CD4-positive, alpha-beta T cell (primary cell): ENCODE results near the gene HSPA4. TPM values are rescaled to one million over a fixed set of nuclear protein-coding genes. Genes with fewer than 3 reads are reported as not detected.
"Not testable (repeated sequence)": the region's sequence is repeated elsewhere in the genome, so short reads cannot be mapped to it uniquely, and the experiment has no call there.

Experiments
- ATAC-seq: fragments of 200-7000 bp; cut with Tn5 transposase; one replicate; pipeline ENCODE4 v1.10.0; 2022; ENCODE audit warnings: mild to moderate bottlenecking; ENCODE audit not compliant: poor library complexity
- CTCF ChIA-PET: fragments of 350-600 bp; sonication (Branson Sonifier 250); formaldehyde crosslinking; loops from one replicate; lab custom pipeline; 2021; ENCODE audit warnings: antibody characterized with exemption, inconsistent platforms; lab: Charles Lee
- POLR2A ChIA-PET: fragments of 350-600 bp; sonication (Branson Sonifier 250); formaldehyde crosslinking; loops from one replicate; lab custom pipeline; 2021; ENCODE audit warnings: antibody characterized with exemption, inconsistent platforms; lab: Charles Lee
- DNase-seq, 14 experiments: peaks; one replicate each; pipeline ENCODE4 v3.0.0-alpha.2; 2013 to 2020; ENCODE audit warnings: mixed read lengths in 2 of 14
- H3K27ac ChIP-seq, 2 donors: one replicate each; pipeline versions ENCODE4 v1.5.1 to v1.7.0; 2013; ENCODE audit warnings: low read length in 2 of 2, low read depth in 1 of 2, mild to moderate bottlenecking in 1 of 2
- H3K27me3 ChIP-seq, 2 experiments: 1 replicate in 1 of 2; 2 replicates in 1 of 2; pipeline versions ENCODE4 v1.6.1 to v1.7.0; 2013; ENCODE audit warnings: low read length in 2 of 2, control low read depth in 1 of 2, mild to moderate bottlenecking in 1 of 2, moderate library complexity in 1 of 2; ENCODE audit not compliant: insufficient read depth in 2 of 2, control insufficient read depth in 1 of 2
- H3K36me3 ChIP-seq: one replicate; pipeline ENCODE4 v1.6.1; 2013; ENCODE audit warnings: low read length, control low read depth; ENCODE audit not compliant: insufficient read depth
- H3K4me1 ChIP-seq: one replicate; pipeline ENCODE4 v1.6.1; 2013; ENCODE audit warnings: low read length, control low read depth; ENCODE audit not compliant: insufficient read depth
- H3K4me3 ChIP-seq: one replicate; pipeline ENCODE4 v1.5.1; 2013; ENCODE audit warnings: mild to moderate bottlenecking, low read length, moderate library complexity
- H3K9me3 ChIP-seq, 2 experiments: 1 replicate in 1 of 2; 2 replicates in 1 of 2; pipeline versions ENCODE4 v1.6.1 to v1.7.0; 2013; ENCODE audit warnings: low read length in 2 of 2, mild to moderate bottlenecking in 2 of 2, control low read depth in 1 of 2, moderate library complexity in 1 of 2; ENCODE audit not compliant: control insufficient read depth in 1 of 2, insufficient read depth in 1 of 2
- H3K27ac Mint-ChIP-seq: one replicate; pipeline ENCODE4 v1.8.0; 2020; ENCODE audit warnings: mixed read lengths
- H3K27me3 Mint-ChIP-seq: one replicate; pipeline ENCODE4 v1.8.0; 2021; ENCODE audit warnings: mixed read lengths
- H3K36me3 Mint-ChIP-seq: one replicate; pipeline ENCODE4 v1.8.0; 2021; ENCODE audit warnings: low read depth, mixed read lengths
- H3K4me1 Mint-ChIP-seq: one replicate; pipeline ENCODE4 v1.8.0; 2021; ENCODE audit warnings: low read depth, mixed read lengths
- H3K4me3 Mint-ChIP-seq: one replicate; pipeline ENCODE4 v1.8.0; 2020; ENCODE audit warnings: mild to moderate bottlenecking, mixed read lengths
- H3K9me3 Mint-ChIP-seq: one replicate; pipeline ENCODE4 v1.8.0; 2020; ENCODE audit warnings: mixed read lengths
- intact Hi-C, 2 experiments: fragments of 100-400 bp; cut with DNase I in 1 of 2; cut with micrococcal nuclease in 1 of 2; formaldehyde crosslinking; loops; one replicate each; pipeline versions ENCODE4 v1.15.1 to v1.9.0; 2023 to 2025; cut with DNase I, micrococcal nuclease
- total RNA-seq, 174 experiments: library from RNA in 2 of 174; stranded (reverse) in 2 of 174; gene quantifications; one replicate each; pipeline ENCODE4 v1.2.3 and lab custom pipeline; 2021 to 2026
- TF ChIP-seq, protein P1 (sequence below): fragments of 200-600 bp; IDR thresholded peaks from one replicate; pipeline ENCODE4 v1.8.0; 2022; ENCODE audit warnings: antibody characterized with exemption, mild to moderate bottlenecking

Gene HSPA4
- total RNA-seq, 2 experiments from 2014 or later = 42.2 to 44.7 TPM

DNA sequence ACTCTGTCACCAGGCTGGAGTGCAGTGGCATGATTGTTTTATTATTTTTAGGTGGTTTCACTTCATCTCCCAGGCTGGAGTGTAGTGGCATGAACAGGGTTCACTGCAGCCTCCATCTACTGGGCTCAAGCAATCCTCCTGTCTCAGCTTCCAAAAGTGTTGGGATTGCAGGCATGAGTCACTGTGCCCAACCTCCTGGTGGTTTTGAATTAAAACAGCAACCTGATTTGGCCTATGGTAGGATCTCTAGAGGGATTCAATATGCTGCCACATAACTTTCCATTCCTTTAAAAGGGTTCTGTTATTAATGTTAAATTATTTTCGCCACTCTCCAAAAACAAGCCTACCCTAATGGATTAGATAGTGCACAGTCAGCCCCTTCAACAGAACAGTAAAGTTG, 9.9 kb upstream of the HSPA4 start:
- no peaks in the 10 kb centered on the region for H3K9me3 Mint-ChIP-seq
- Histone ChIP-seq H3K27me3 (no peaks in the 10 kb centered on the region), H3K27ac (no peak overlapping the region), H3K9me3 (no peaks in the 10 kb centered on the region), H3K36me3 (no peaks in the 10 kb centered on the region), H3K4me1 (no peaks in the 10 kb centered on the region), H3K4me3 (no peak overlapping the region)
- TF ChIP-seq, protein P1, sequence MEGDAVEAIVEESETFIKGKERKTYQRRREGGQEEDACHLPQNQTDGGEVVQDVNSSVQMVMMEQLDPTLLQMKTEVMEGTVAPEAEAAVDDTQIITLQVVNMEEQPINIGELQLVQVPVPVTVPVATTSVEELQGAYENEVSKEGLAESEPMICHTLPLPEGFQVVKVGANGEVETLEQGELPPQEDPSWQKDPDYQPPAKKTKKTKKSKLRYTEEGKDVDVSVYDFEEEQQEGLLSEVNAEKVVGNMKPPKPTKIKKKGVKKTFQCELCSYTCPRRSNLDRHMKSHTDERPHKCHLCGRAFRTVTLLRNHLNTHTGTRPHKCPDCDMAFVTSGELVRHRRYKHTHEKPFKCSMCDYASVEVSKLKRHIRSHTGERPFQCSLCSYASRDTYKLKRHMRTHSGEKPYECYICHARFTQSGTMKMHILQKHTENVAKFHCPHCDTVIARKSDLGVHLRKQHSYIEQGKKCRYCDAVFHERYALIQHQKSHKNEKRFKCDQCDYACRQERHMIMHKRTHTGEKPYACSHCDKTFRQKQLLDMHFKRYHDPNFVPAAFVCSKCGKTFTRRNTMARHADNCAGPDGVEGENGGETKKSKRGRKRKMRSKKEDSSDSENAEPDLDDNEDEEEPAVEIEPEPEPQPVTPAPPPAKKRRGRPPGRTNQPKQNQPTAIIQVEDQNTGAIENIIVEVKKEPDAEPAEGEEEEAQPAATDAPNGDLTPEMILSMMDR = no peak
- CTCF ChIA-PET = no interaction called here
- H3K4me1 Mint-ChIP-seq = no peaks in the 10 kb centered on the region
- ATAC-seq (no peak), DNase-seq (no peak)
- no peaks in the 10 kb centered on the region for H3K27me3 Mint-ChIP-seq
- H3K36me3 Mint-ChIP-seq = no peaks in the 10 kb centered on the region
- POLR2A ChIA-PET = no interaction called here
- no peak overlapping the region for H3K4me3 Mint-ChIP-seq
- intact Hi-C loops = no loop called here
- H3K27ac Mint-ChIP-seq = no peak overlapping the region

DNA sequence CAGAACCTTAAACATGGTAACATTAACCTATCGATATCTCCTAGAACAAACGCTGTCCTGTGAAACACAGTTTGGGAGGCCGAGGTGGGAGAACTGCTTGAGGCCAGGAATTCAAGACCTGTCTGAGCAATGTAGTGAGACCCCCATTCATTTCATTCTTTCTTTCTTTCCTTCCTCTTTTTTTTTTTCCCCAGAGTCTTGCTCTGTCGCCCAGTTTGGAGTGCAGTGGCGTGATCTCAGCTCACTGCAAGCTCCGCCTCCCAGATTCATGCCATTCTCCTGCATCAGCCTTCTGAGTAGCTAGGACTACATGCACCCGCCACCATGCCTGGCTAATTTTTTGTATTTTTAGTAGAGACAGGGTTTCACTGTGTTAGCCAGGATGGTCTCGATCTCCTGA, 5.3 kb upstream of the HSPA4 start:
- H3K9me3 ChIP-seq, H3K36me3 Mint-ChIP-seq, H3K4me3 ChIP-seq, H3K27ac ChIP-seq, POLR2A ChIA-PET, H3K27ac Mint-ChIP-seq, ATAC-seq, H3K27me3 Mint-ChIP-seq, H3K4me3 Mint-ChIP-seq, H3K27me3 ChIP-seq, intact Hi-C loops, H3K36me3 ChIP-seq, CTCF ChIA-PET, DNase-seq, H3K9me3 Mint-ChIP-seq: not testable (repeated sequence)
- H3K4me1 Mint-ChIP-seq = peaks cover 22% of the 10 kb centered on the region
- H3K4me1 ChIP-seq = peaks cover 11% of the 10 kb centered on the region

DNA sequence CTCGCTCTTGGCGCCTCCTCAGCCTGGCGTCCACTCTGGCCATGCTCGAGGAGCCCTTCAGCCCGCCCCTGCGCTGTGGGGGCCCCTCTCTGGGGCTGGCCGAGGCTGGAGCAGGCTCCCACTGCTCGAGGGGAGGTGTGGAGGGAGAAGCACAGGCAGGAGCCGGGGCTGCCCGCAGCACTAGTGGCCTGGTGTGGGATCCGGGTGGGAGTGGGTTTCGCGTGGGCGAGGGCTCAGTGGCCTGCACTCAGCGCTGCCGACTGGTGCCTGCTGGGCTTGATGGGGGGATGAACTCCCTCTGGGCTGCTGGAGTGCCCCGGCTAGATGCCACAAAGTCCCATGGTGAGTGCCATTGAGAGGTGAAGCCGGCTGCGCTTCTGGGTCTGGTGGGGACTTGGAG, 4.4 kb upstream of the HSPA4 start:
- ATAC-seq = no peak
- Mint-ChIP-seq H3K4me1 (peaks cover 27% of the 10 kb centered on the region), H3K4me3 (no peak overlapping the region), H3K27me3 (no peaks in the 10 kb centered on the region), H3K27ac (no peak overlapping the region), H3K9me3 (no peaks in the 10 kb centered on the region), H3K36me3 (peaks cover 16% of the 10 kb centered on the region)
- no peaks in the 10 kb centered on the region for H3K9me3 ChIP-seq
- no peaks in the 10 kb centered on the region for H3K36me3 ChIP-seq
- ChIA-PET CTCF (no interaction called here), POLR2A (no interaction called here)
- intact Hi-C loops = no loop called here
- no peaks in the 10 kb centered on the region for H3K27me3 ChIP-seq
- TF ChIP-seq, protein P1 = no peak
- H3K4me1 ChIP-seq = peaks cover 14% of the 10 kb centered on the region
- H3K27ac ChIP-seq = no peak overlapping the region
- no peak overlapping the region for H3K4me3 ChIP-seq
- no peak for DNase-seq

DNA sequence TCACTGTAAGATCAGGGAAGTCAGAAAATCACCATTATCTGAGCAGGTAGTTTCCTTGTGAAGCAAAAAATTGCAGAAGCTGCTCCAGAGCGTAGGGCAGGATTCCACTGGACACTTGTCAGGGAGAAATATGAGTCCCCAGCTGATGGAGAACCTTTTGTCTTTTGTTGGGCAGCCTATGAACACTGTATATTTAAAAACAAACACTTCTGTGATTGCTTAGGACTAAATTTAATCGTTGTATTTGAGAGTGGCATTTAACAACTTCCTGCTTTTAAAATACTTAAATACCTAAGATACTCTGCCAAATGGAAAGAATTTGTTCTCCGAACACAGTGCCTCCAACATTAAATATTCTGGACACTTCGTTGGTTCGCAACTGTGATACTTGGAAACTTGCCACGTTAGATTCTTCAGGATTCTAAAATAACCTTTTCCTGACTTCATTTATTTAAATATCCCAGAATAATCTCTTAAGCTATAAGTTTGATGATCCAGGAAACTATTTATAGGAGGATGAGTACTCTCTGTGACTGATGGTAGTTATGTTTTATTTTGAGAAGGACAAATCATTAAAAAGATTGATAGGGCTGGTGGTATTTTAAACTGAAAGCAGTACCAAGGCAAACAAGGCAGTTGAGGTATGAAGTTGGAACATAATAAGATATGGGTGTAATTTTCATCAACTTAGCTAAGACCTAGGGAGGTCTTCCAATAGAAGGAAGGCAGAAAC, 2.7 kb upstream of the HSPA4 start:
- Histone ChIP-seq H3K9me3 (no peaks in the 10 kb centered on the region), H3K36me3 (no peaks in the 10 kb centered on the region), H3K4me1 (peaks cover 31% of the 10 kb centered on the region), H3K27me3 (no peaks in the 10 kb centered on the region), H3K4me3 (no peak overlapping the region), H3K27ac (no peak overlapping the region)
- H3K27me3 Mint-ChIP-seq = no peaks in the 10 kb centered on the region
- intact Hi-C loops = loop anchor here in 1 of 2 experiments (1.0 kb wide), 1 partner anchor 21 kb away; no protein-coding TSS in a partner anchor
- H3K27ac Mint-ChIP-seq = peak overlapping the region; percentile 100
- H3K4me3 Mint-ChIP-seq = peak overlapping the region; percentile 66
- POLR2A ChIA-PET = no interaction called here
- DNase-seq (no peak), ATAC-seq (no peak)
- peaks cover 39% of the 10 kb centered on the region for H3K4me1 Mint-ChIP-seq
- TF ChIP-seq, protein P1 = no peak
- peaks cover 23% of the 10 kb centered on the region for H3K36me3 Mint-ChIP-seq
- CTCF ChIA-PET = no interaction called here
- H3K9me3 Mint-ChIP-seq = no peaks in the 10 kb centered on the region
